ENCODE measurements around the gene FDPS.

DNA sequence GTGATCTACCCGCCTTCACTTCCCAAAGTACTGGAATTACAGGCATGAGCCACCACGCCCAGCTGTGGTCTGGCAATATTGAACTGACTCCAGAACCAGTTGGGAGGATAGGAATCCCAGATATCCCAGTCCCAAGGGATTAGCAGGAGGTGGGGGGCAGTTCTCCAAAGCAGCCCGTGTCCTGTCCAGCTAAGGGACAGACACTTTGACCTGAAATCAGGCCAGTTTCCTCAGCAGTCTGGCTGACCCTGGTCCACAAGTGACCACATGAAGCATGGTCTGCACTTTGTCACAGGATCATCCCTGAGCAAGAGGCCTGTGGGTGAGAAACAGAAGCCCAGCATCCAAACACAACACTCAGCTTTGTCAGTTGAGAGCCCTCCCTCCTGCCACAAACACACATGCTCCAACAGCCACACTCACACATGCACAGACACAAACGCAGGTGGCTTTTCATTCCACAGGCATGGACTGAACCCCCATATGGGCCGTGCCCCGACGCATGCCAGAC lies 2.7 kb upstream of the FDPS start:
- TF ChIP-seq POLR2A (IDR thresholded peaks at IDR 0.05): no peak
- TF ChIP-seq, protein P1, sequence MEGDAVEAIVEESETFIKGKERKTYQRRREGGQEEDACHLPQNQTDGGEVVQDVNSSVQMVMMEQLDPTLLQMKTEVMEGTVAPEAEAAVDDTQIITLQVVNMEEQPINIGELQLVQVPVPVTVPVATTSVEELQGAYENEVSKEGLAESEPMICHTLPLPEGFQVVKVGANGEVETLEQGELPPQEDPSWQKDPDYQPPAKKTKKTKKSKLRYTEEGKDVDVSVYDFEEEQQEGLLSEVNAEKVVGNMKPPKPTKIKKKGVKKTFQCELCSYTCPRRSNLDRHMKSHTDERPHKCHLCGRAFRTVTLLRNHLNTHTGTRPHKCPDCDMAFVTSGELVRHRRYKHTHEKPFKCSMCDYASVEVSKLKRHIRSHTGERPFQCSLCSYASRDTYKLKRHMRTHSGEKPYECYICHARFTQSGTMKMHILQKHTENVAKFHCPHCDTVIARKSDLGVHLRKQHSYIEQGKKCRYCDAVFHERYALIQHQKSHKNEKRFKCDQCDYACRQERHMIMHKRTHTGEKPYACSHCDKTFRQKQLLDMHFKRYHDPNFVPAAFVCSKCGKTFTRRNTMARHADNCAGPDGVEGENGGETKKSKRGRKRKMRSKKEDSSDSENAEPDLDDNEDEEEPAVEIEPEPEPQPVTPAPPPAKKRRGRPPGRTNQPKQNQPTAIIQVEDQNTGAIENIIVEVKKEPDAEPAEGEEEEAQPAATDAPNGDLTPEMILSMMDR (IDR thresholded peaks at IDR 0.05): no peak

All from Peyer's patch (tissue), 4 donors.